Thyroid gland (tissue), 4 donors: ENCODE results near the gene HPRT1.

Source experiments
- POLR2A ChIP-seq, 2 donors: fragments of 450-650 bp; IDR thresholded peaks; one replicate each; pipeline ENCODE4 v1.6.1; 2017; ENCODE audit warnings: antibody characterized with exemption in 2 of 2, mild to moderate bottlenecking in 2 of 2, moderate library complexity in 1 of 2
- TF ChIP-seq, protein P1 (sequence below), 6 experiments: fragments of 200-600 bp in 3 of 6; fragments of 450-650 bp in 3 of 6; sonication (generic) in 3 of 6; IDR thresholded peaks; one replicate each; pipeline ENCODE4 v1.5.1; 2016 to 2019; ENCODE audit warnings: antibody characterized with exemption in 6 of 6, mild to moderate bottlenecking in 2 of 6, inconsistent platforms in 1 of 6, moderate library complexity in 1 of 6

DNA sequence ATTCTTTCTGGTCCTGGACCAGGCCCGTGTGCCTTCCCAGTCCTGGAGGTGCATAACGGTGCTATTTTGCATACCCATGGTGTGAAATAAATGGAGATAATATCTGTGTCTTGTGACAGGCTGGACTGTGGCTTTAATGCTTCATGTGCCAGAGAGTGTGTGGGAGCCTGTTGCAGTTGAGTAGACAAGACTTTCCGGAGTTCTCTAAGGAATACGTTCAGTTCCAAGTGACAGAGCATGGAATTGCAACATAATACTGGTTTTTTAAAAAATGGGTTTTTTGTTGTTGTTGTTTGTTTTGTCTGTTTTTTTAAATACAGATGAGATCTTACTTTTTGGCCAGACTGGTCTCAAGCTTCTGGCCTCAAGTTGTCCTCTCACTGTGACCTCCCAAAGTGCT is 74.0 kb downstream of the HPRT1 start:
- TF ChIP-seq, protein P1, sequence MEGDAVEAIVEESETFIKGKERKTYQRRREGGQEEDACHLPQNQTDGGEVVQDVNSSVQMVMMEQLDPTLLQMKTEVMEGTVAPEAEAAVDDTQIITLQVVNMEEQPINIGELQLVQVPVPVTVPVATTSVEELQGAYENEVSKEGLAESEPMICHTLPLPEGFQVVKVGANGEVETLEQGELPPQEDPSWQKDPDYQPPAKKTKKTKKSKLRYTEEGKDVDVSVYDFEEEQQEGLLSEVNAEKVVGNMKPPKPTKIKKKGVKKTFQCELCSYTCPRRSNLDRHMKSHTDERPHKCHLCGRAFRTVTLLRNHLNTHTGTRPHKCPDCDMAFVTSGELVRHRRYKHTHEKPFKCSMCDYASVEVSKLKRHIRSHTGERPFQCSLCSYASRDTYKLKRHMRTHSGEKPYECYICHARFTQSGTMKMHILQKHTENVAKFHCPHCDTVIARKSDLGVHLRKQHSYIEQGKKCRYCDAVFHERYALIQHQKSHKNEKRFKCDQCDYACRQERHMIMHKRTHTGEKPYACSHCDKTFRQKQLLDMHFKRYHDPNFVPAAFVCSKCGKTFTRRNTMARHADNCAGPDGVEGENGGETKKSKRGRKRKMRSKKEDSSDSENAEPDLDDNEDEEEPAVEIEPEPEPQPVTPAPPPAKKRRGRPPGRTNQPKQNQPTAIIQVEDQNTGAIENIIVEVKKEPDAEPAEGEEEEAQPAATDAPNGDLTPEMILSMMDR (IDR thresholded peaks at IDR 0.05) = no peak
- no peak for TF ChIP-seq POLR2A (IDR thresholded peaks at IDR 0.05)
